WTC11 (cell line): ENCODE data around the gene STIMATE.

Source experiments
- TP53 ChIP-seq: sonication (generic); formaldehyde crosslinking; IDR thresholded peaks from 2 replicates; pipeline ENCODE4 v1.8.1; 2023; ENCODE audit warnings: mild to moderate bottlenecking, missing genetic modification reagents
- TF ChIP-seq, protein P1 (sequence below): fragments of 200-600 bp; IDR thresholded peaks from 2 replicates; pipeline ENCODE4 v1.8.0; 2022; ENCODE audit warnings: antibody characterized with exemption

- no peak for TF ChIP-seq TP53 (CRISPR knock-in tag)
- TF ChIP-seq, protein P1, sequence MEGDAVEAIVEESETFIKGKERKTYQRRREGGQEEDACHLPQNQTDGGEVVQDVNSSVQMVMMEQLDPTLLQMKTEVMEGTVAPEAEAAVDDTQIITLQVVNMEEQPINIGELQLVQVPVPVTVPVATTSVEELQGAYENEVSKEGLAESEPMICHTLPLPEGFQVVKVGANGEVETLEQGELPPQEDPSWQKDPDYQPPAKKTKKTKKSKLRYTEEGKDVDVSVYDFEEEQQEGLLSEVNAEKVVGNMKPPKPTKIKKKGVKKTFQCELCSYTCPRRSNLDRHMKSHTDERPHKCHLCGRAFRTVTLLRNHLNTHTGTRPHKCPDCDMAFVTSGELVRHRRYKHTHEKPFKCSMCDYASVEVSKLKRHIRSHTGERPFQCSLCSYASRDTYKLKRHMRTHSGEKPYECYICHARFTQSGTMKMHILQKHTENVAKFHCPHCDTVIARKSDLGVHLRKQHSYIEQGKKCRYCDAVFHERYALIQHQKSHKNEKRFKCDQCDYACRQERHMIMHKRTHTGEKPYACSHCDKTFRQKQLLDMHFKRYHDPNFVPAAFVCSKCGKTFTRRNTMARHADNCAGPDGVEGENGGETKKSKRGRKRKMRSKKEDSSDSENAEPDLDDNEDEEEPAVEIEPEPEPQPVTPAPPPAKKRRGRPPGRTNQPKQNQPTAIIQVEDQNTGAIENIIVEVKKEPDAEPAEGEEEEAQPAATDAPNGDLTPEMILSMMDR = no peak
These were observed 104.2 kb downstream of the STIMATE start for GRCh38 chr3:52792961-52793695.
